Measurements from ENCODE around the gene M1AP.

The M1AP gene

DNA sequence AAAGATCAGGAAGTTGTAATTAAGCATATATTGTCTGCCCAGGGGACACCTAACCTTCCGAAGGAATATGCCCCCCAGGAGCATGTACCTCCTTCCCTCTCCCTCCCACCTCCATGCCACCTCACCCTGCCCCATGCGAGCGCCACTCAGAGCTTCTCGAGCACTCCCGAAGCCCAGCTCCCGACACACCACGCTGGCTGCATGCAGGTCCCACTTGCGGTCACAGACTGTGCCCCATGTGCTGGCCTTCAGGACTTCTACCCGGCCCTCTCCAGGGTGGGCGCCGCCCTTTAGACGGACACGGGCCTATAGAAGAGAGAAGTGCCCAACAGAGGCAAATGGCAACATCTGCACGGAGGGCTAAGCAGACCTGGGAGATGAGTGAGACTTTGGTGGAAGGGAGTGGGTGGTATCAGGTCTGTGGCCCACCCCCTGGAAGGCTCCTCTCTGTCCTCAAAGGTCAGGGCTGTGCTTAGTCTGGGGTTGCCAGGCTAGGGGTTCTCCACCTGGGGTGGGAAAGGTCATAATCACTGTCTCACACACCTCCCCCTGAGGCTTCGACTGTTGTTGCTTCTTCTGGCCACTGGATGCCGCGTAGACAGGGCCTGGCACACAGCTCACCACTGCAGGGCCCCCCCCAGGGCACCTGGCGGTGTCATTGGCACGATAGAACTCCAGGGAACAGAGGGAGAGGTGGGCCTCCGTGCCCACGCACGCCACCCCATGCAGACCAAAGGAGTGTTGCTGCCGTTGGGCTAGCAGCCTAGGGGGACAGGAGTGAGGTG is 111.8 kb downstream of the M1AP start:
- Histone ChIP-seq H3K27ac (ENCODE audit: low read depth, low read length) (no peak overlapping the region), H3K4me3 (ENCODE audit: low read length) (no peak overlapping the region), H3K27me3 (ENCODE audit: control insufficient read depth, low read length) (peaks cover 25% of the 10 kb centered on the region), H3K79me2 (ENCODE audit: control insufficient read depth, low read length) (peaks cover 2% of the 10 kb centered on the region), H4K20me1 (ENCODE audit: control insufficient read depth, insufficient read depth, low read depth, low read length) (no peaks in the 10 kb centered on the region), H3K36me3 (ENCODE audit: control insufficient read depth, low read length) (peaks cover 20% of the 10 kb centered on the region), H3K4me2 (ENCODE audit: low read length) (no peak overlapping the region), H3K4me1 (ENCODE audit: control insufficient read depth, low read length) (peaks cover 10% of the 10 kb centered on the region), H3F3A (ENCODE audit: control insufficient read depth, insufficient read depth) (peaks cover 7% of the 10 kb centered on the region; the same call in 1 of the 2 replicates), H3K9me3 (ENCODE audit: control insufficient read depth, insufficient read depth, low read length) (no peaks in the 10 kb centered on the region), H3K9me2 (replicated peaks; ENCODE audit: control insufficient read depth, low read length) (no peaks in the 10 kb centered on the region)
- TF ChIP-seq, protein P1, sequence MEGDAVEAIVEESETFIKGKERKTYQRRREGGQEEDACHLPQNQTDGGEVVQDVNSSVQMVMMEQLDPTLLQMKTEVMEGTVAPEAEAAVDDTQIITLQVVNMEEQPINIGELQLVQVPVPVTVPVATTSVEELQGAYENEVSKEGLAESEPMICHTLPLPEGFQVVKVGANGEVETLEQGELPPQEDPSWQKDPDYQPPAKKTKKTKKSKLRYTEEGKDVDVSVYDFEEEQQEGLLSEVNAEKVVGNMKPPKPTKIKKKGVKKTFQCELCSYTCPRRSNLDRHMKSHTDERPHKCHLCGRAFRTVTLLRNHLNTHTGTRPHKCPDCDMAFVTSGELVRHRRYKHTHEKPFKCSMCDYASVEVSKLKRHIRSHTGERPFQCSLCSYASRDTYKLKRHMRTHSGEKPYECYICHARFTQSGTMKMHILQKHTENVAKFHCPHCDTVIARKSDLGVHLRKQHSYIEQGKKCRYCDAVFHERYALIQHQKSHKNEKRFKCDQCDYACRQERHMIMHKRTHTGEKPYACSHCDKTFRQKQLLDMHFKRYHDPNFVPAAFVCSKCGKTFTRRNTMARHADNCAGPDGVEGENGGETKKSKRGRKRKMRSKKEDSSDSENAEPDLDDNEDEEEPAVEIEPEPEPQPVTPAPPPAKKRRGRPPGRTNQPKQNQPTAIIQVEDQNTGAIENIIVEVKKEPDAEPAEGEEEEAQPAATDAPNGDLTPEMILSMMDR (IDR thresholded peaks at IDR 0.05; ENCODE audit: low read depth, low read length, poor library complexity, severe bottlenecking): no peak
- TF ChIP-seq EZH2phosphoT487 (IDR thresholded peaks at IDR 0.05; ENCODE audit: borderline replicate concordance, low read length): no peak

DNA sequence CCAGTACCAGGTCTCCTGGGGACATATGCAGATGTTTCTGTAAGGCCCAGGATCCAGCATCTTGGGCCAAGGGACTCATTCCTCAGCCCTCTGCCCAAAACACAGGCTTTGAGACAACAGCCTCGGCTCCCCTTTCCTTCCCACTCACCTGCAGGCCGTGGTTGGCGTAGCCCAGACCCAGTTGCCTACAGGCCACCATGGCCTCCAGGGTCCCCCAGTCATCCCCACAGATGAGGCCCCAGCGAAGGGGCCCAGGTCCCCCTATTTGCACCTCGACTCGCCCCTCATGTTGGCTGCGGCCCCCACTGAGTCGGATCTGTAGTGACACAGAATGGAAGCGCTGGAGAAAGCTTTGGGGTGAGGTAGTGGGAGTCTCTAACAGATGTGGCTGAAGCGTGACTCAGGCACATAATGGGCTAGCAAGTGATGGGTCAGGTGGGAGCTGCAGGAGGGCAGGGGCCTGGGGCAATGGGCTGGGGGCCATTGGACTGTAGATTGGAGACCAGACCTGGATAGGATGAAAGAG is 112.6 kb downstream of the M1AP start:
- no peak overlapping the region for H3K4me3 ChIP-seq (ENCODE audit: low read length)
- H3K9me3 ChIP-seq (ENCODE audit: control insufficient read depth, insufficient read depth, low read length): no peaks in the 10 kb centered on the region
- H4K20me1 ChIP-seq (ENCODE audit: control insufficient read depth, insufficient read depth, low read depth, low read length): no peaks in the 10 kb centered on the region
- no peak for TF ChIP-seq EZH2phosphoT487 (IDR thresholded peaks at IDR 0.05; ENCODE audit: borderline replicate concordance, low read length)
- TF ChIP-seq, protein P1 (IDR thresholded peaks at IDR 0.05; ENCODE audit: low read depth, low read length, poor library complexity, severe bottlenecking): no peak
- peaks cover 27% of the 10 kb centered on the region for H3K36me3 ChIP-seq (ENCODE audit: control insufficient read depth, low read length)
- H3K4me2 ChIP-seq (ENCODE audit: low read length): no peak overlapping the region
- H3K79me2 ChIP-seq (ENCODE audit: control insufficient read depth, low read length): peaks cover 10% of the 10 kb centered on the region
- no peak overlapping the region for H3K27ac ChIP-seq (ENCODE audit: low read depth, low read length)
- peaks cover 19% of the 10 kb centered on the region for H3K4me1 ChIP-seq (ENCODE audit: control insufficient read depth, low read length)
- H3F3A ChIP-seq (ENCODE audit: control insufficient read depth, insufficient read depth): peaks cover 7% of the 10 kb centered on the region; the same call in 1 of the 2 replicates
- no peaks in the 10 kb centered on the region for H3K9me2 ChIP-seq (replicated peaks; ENCODE audit: control insufficient read depth, low read length)
- H3K27me3 ChIP-seq (ENCODE audit: control insufficient read depth, low read length): peaks cover 25% of the 10 kb centered on the region

DNA sequence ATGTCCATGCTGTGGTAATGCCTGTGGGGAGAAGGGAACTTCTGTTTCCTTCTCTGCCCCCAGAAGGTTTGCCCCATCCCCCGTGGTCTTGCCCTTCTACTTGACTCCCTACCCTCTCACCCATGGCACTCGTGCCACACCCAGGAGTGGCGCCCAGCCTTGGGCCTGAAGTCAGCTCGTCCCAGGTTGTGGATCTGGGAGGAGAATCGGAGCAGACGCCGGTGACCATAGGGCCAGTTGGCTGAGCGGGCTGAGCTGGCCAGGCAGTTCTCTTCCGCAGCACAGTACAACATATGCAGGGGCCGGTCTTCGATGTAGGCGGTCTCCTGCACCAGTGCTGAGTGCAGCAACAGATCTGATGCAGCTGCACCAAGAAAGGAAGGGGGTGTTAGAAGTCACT is 113.7 kb downstream of the M1AP start:
- Histone ChIP-seq H4K20me1 (ENCODE audit: control insufficient read depth, insufficient read depth, low read depth, low read length) (no peaks in the 10 kb centered on the region), H3K9me2 (replicated peaks; ENCODE audit: control insufficient read depth, low read length) (no peaks in the 10 kb centered on the region), H3K27me3 (ENCODE audit: control insufficient read depth, low read length) (peaks cover 22% of the 10 kb centered on the region), H3F3A (ENCODE audit: control insufficient read depth, insufficient read depth) (peaks cover 7% of the 10 kb centered on the region; the same call in 1 of the 2 replicates), H3K27ac (ENCODE audit: low read depth, low read length) (no peak overlapping the region), H3K79me2 (ENCODE audit: control insufficient read depth, low read length) (peaks cover 21% of the 10 kb centered on the region), H3K4me3 (ENCODE audit: low read length) (no peak overlapping the region), H3K36me3 (ENCODE audit: control insufficient read depth, low read length) (peaks cover 27% of the 10 kb centered on the region), H3K9me3 (ENCODE audit: control insufficient read depth, insufficient read depth, low read length) (no peaks in the 10 kb centered on the region), H3K4me2 (ENCODE audit: low read length) (no peak overlapping the region), H3K4me1 (ENCODE audit: control insufficient read depth, low read length) (peaks cover 19% of the 10 kb centered on the region)
- TF ChIP-seq, protein P1 (IDR thresholded peaks at IDR 0.05; ENCODE audit: low read depth, low read length, poor library complexity, severe bottlenecking): no peak
- TF ChIP-seq EZH2phosphoT487 (IDR thresholded peaks at IDR 0.05; ENCODE audit: borderline replicate concordance, low read length): no peak
